Osteoblast (primary cell): ENCODE measurements around the gene DOCK1. TPM values are rescaled to one million over a fixed set of nuclear protein-coding genes. Genes with fewer than 3 reads are reported as not detected.

Source experiments
- DNase-seq: peaks from one replicate; pipeline ENCODE4 v3.0.0; 2011; ENCODE audit warnings: low spot score, mixed read lengths; ENCODE audit not compliant: insufficient read length; ENCODE audit errors: missing footprints
- H2AFZ ChIP-seq: 2 replicates; pipeline ENCODE4 v1.6.0; 2011; ENCODE audit warnings: mild to moderate bottlenecking, low read length
- H3K27ac ChIP-seq: 2 replicates; pipeline ENCODE4 v1.5.1; 2011; ENCODE audit warnings: mild to moderate bottlenecking, low read depth, low read length, moderate library complexity
- H3K27me3 ChIP-seq: 2 replicates; pipeline ENCODE4 v1.6.0; 2012; ENCODE audit warnings: mild to moderate bottlenecking, control low read depth, inconsistent platforms, low read length, moderate library complexity; ENCODE audit not compliant: insufficient read depth
- H3K36me3 ChIP-seq: 2 replicates; pipeline ENCODE4 v1.5.1; 2011; ENCODE audit warnings: mild to moderate bottlenecking, low read length, control low read depth, moderate library complexity; ENCODE audit not compliant: insufficient read depth
- H3K4me1 ChIP-seq: 2 replicates; pipeline ENCODE4 v1.5.1; 2011; ENCODE audit warnings: mild to moderate bottlenecking, low read length, control low read depth, moderate library complexity; ENCODE audit not compliant: insufficient read depth
- H3K4me2 ChIP-seq: 2 replicates; pipeline ENCODE4 v1.6.0; 2011; ENCODE audit warnings: mild to moderate bottlenecking, low read length; ENCODE audit not compliant: insufficient read depth
- H3K4me3 ChIP-seq: fragments of 200-600 bp; sonication (generic); 3 replicates; pipeline ENCODE4 v1.5.1; 2012; ENCODE audit warnings: mild to moderate bottlenecking, low read length, inconsistent platforms; ENCODE audit not compliant: insufficient read depth
- H3K79me2 ChIP-seq: 2 replicates; pipeline ENCODE4 v1.6.0; 2012; ENCODE audit warnings: mild to moderate bottlenecking, low read length, control low read depth, inconsistent platforms; ENCODE audit not compliant: insufficient read depth
- H3K9me3 ChIP-seq: 2 replicates; pipeline ENCODE4 v1.5.1; 2011; ENCODE audit warnings: low read depth, low read length, control low read depth
- H4K20me1 ChIP-seq: 2 replicates; pipeline ENCODE4 v1.6.0; 2012; ENCODE audit warnings: mild to moderate bottlenecking, low read length, control low read depth; ENCODE audit not compliant: insufficient read depth
- CTCF ChIP-seq: IDR thresholded peaks from 2 replicates; pipeline ENCODE4 v1.5.1; 2011; ENCODE audit warnings: mild to moderate bottlenecking, low read depth, low read length, moderate library complexity; ENCODE audit errors: extremely low read depth
- total RNA-seq: library from RNA; depleted of rRNA; stranded (reverse); fragments of >200 nt; gene quantifications from 2 replicates; pipeline ENCODE4 v1.2.3, GENCODE V29; 2012

Gene DOCK1
- total RNA-seq, 1 donor, result 80.3 TPM

- Histone ChIP-seq H3K4me2 (no peak overlapping the region), H3K27ac (no peak overlapping the region), H3K79me2 (peaks cover 16% of the 10 kb centered on the region), H3K36me3 (no peaks in the 10 kb centered on the region), H2AFZ (no peak overlapping the region), H3K9me3 (no peaks in the 10 kb centered on the region), H4K20me1 (peaks cover 44% of the 10 kb centered on the region), H3K4me1 (peaks cover 18% of the 10 kb centered on the region), H3K27me3 (no peaks in the 10 kb centered on the region), H3K4me3 (no peak overlapping the region)
- TF ChIP-seq CTCF, result no peak
- DNase-seq, result no peak
These were observed 253.4 kb downstream of the DOCK1 start for GRCh38 chr10:127158662-127159061.

- Histone ChIP-seq H3K27ac (no peak overlapping the region), H4K20me1 (peaks cover 44% of the 10 kb centered on the region), H3K4me3 (no peak overlapping the region), H3K4me1 (peaks cover 16% of the 10 kb centered on the region), H3K9me3 (no peaks in the 10 kb centered on the region), H2AFZ (no peak overlapping the region), H3K4me2 (no peak overlapping the region), H3K79me2 (peaks cover 16% of the 10 kb centered on the region), H3K36me3 (no peaks in the 10 kb centered on the region), H3K27me3 (no peaks in the 10 kb centered on the region)
- DNase-seq, result no peak
- no peak for TF ChIP-seq CTCF
These were observed 254.5 kb downstream of the DOCK1 start for GRCh38 chr10:127159648-127160245.

- Histone ChIP-seq H3K27ac (no peak overlapping the region), H3K27me3 (no peaks in the 10 kb centered on the region), H3K9me3 (no peaks in the 10 kb centered on the region), H3K4me1 (peaks cover 6% of the 10 kb centered on the region), H4K20me1 (peaks cover 38% of the 10 kb centered on the region), H3K4me2 (no peak overlapping the region), H3K36me3 (no peaks in the 10 kb centered on the region), H3K4me3 (no peak overlapping the region), H3K79me2 (peaks cover 16% of the 10 kb centered on the region), H2AFZ (no peak overlapping the region)
- no peak for DNase-seq
- no peak for TF ChIP-seq CTCF
These were observed 256.3 kb downstream of the DOCK1 start for GRCh38 chr10:127161482-127161881.

GRCh38 chr10:127162841-127163240 lies 257.6 kb downstream of the DOCK1 start:
- TF ChIP-seq CTCF, result no peak
- Histone ChIP-seq H3K27me3 (no peaks in the 10 kb centered on the region), H3K4me1 (no peaks in the 10 kb centered on the region), H3K9me3 (no peaks in the 10 kb centered on the region), H3K36me3 (no peaks in the 10 kb centered on the region), H3K27ac (no peak overlapping the region), H3K4me2 (no peak overlapping the region), H2AFZ (no peak overlapping the region), H4K20me1 (peaks cover 35% of the 10 kb centered on the region), H3K79me2 (peaks cover 11% of the 10 kb centered on the region), H3K4me3 (no peak overlapping the region)
- DNase-seq, result no peak
